Putamen (tissue), 1 donor: ENCODE measurements around the gene C3orf18.

ENCODE experiments used
- DNase-seq: peaks from one replicate; pipeline ENCODE4 v3.0.0-alpha.2; 2016; ENCODE audit warnings: low spot score

The C3orf18 gene

GRCh38 chr3:50551054-50551659 is 16.4 kb downstream of the C3orf18 start:
- DNase-seq = no peak

GRCh38 chr3:50550079-50550736 is 17.3 kb downstream of the C3orf18 start:
- DNase-seq = no peak

GRCh38 chr3:50549226-50549625 is 18.3 kb downstream of the C3orf18 start:
- DNase-seq = peak; percentile 67

- no peak for DNase-seq
Observed at GRCh38 chr3:50545781-50546180, 21.8 kb downstream of the C3orf18 start.

- peak; percentile 69 for DNase-seq
Observed at GRCh38 chr3:50542177-50543034, 25.1 kb downstream of the C3orf18 start.

GRCh38 chr3:50539356-50540286 is 27.9 kb downstream of the C3orf18 start:
- DNase-seq = no peak

- DNase-seq = no peak
Observed at GRCh38 chr3:50537421-50538129, 30.0 kb downstream of the C3orf18 start.

- peak; percentile 81 for DNase-seq
Observed at GRCh38 chr3:50536471-50537180, 30.9 kb downstream of the C3orf18 start.

GRCh38 chr3:50534681-50535330 is 32.7 kb downstream of the C3orf18 start:
- DNase-seq = no peak

- DNase-seq = no peak
Observed at GRCh38 chr3:50533807-50534461, 33.6 kb downstream of the C3orf18 start.

- DNase-seq = no peak
Observed at GRCh38 chr3:50533316-50533715, 34.2 kb downstream of the C3orf18 start.

GRCh38 chr3:50532062-50532705 is 35.4 kb downstream of the C3orf18 start:
- no peak for DNase-seq

GRCh38 chr3:50531201-50531600 is 36.3 kb downstream of the C3orf18 start:
- DNase-seq = no peak

GRCh38 chr3:50530001-50530970 is 37.3 kb downstream of the C3orf18 start:
- no peak for DNase-seq

GRCh38 chr3:50525987-50526386 is 41.6 kb downstream of the C3orf18 start:
- no peak for DNase-seq

GRCh38 chr3:50525191-50525910 is 42.2 kb downstream of the C3orf18 start:
- DNase-seq = peak; percentile 74

GRCh38 chr3:50524746-50525145 is 42.8 kb downstream of the C3orf18 start:
- DNase-seq = no peak
